K562 (cell line): ENCODE results near the gene SDR39U1. TPM values are rescaled to one million over a fixed set of nuclear protein-coding genes. Genes with fewer than 3 reads are reported as not detected.

Source experiments
- ARID4B ChIP-seq: sonication (generic); formaldehyde crosslinking; IDR thresholded peaks from 2 replicates; pipeline ENCODE4 v1.8.0; 2022; ENCODE audit warnings: mild to moderate bottlenecking, missing genetic modification reagents
- BMI1 ChIP-seq: fragments of 150-350 bp; IDR thresholded peaks from 2 replicates; pipeline ENCODE4 v1.6.1; 2014; ENCODE audit warnings: low read length
- CC2D1A ChIP-seq: fragments of 450-650 bp; IDR thresholded peaks from 2 replicates; pipeline ENCODE4 v1.6.1; 2017; ENCODE audit warnings: mild to moderate bottlenecking
- CTBP1 ChIP-seq: fragments of 450-650 bp; IDR thresholded peaks from 2 replicates; pipeline ENCODE4 v1.6.1; 2016; ENCODE audit warnings: borderline replicate concordance
- ELF1 ChIP-seq: fragments of 200-800 bp; sonication (Bioruptor generic); IDR thresholded peaks from 2 replicates; pipeline ENCODE4 v1.6.1; 2016; ENCODE audit warnings: missing genetic modification characterization, missing compliant biosample characterization
- JUN ChIP-seq, 2 experiments: sonication (generic) in 1 of 2; formaldehyde crosslinking in 1 of 2; IDR thresholded peaks; 2 replicates each; pipeline versions ENCODE4 v1.6.1 to v1.8.0; 2012 to 2022; ENCODE audit warnings: borderline replicate concordance in 2 of 2, mild to moderate bottlenecking in 2 of 2, improper control_type of control experiment in 1 of 2, low read depth in 1 of 2, low read length in 1 of 2, missing genetic modification reagents in 1 of 2
- MCM5 ChIP-seq: fragments of 450-650 bp; IDR thresholded peaks from 2 replicates; pipeline ENCODE4 v1.6.1; 2016; ENCODE audit warnings: low read depth
- MECOM ChIP-seq: fragments of 250-450 bp; sonication (Bioruptor Pico); IDR thresholded peaks from 2 replicates; pipeline ENCODE4 v1.8.0; 2022; ENCODE audit warnings: inconsistent platforms
- MTA3 ChIP-seq: fragments of 450-650 bp; formaldehyde crosslinking; IDR thresholded peaks from 2 replicates; pipeline ENCODE4 v1.6.1; 2017; ENCODE audit warnings: mild to moderate bottlenecking, borderline replicate concordance
- NR2C1 ChIP-seq, 2 experiments: fragments of 450-650 bp; IDR thresholded peaks; 2 replicates each; pipeline ENCODE4 v1.6.1; 2017; ENCODE audit warnings: mild to moderate bottlenecking in 2 of 2, antibody characterized with exemption in 1 of 2, inconsistent platforms in 1 of 2, missing compliant biosample characterization in 1 of 2, missing genetic modification characterization in 1 of 2
- OTX1 ChIP-seq: fragments of 450-650 bp; formaldehyde crosslinking; IDR thresholded peaks from 2 replicates; pipeline ENCODE4 v1.4.0; 2022; ENCODE audit warnings: mild to moderate bottlenecking
- POLR2AphosphoS2 ChIP-seq: IDR thresholded peaks from 2 replicates; pipeline ENCODE4 v1.6.1; 2012; ENCODE audit warnings: low read length, improper control_type of control experiment
- POLR2AphosphoS5 ChIP-seq: IDR thresholded peaks from 2 replicates; pipeline ENCODE4 v1.6.1; 2011; ENCODE audit warnings: mild to moderate bottlenecking, low read depth, low read length, moderate library complexity; ENCODE audit not compliant: control insufficient read depth, insufficient read depth
- RNF219 ChIP-seq: fragments of 250-450 bp; sonication (Bioruptor Pico); IDR thresholded peaks from 2 replicates; pipeline ENCODE4 v1.5.0; 2022; ENCODE audit warnings: mild to moderate bottlenecking
- SMARCC2 ChIP-seq: fragments of 450-650 bp; IDR thresholded peaks from 2 replicates; pipeline ENCODE4 v1.6.1; 2017; ENCODE audit warnings: antibody characterized with exemption, moderate library complexity, mild to moderate bottlenecking, low read depth
- TEAD4 ChIP-seq, 2 experiments: sonication (generic) in 1 of 2; formaldehyde crosslinking in 1 of 2; IDR thresholded peaks; 2 replicates each; pipeline versions ENCODE4 v1.6.1 to v1.8.0; 2012 to 2022; ENCODE audit warnings: borderline replicate concordance in 1 of 2, inconsistent platforms in 1 of 2, low read length in 1 of 2, mild to moderate bottlenecking in 1 of 2, missing genetic modification reagents in 1 of 2
- ZC3H11A ChIP-seq: IDR thresholded peaks from 2 replicates; pipeline ENCODE4 v1.6.1; 2012; ENCODE audit warnings: low read depth, low read length, improper control_type of control experiment
- ZNF354B ChIP-seq: fragments of 250-450 bp; sonication (Bioruptor Pico); IDR thresholded peaks from 2 replicates; pipeline ENCODE4 v1.4.0; 2020
- ZNF445 ChIP-seq: fragments of 250-450 bp; sonication (Bioruptor Pico); IDR thresholded peaks from 2 replicates; pipeline ENCODE4 v1.4.0; 2020; ENCODE audit warnings: low read depth, mild to moderate bottlenecking, moderate library complexity
- polyA plus RNA-seq, 8 experiments: library from polyadenylated mRNA; depleted of rRNA in 4 of 8; stranded (reverse) in 5 of 8; unstranded in 3 of 8; fragments of >200 nt; fragmentation: Nextera tagmentation in 2 of 8; fragmentation: Illumina TruSeq in 1 of 8; extraction: Ambion mirVana in 2 of 8; extraction: Trizol in 1 of 8; gene quantifications; 2 replicates each; pipeline versions ENCODE4 v1.2.1 to v1.2.3, GENCODE V29; 2011 to 2014; ENCODE audit warnings: inconsistent platforms in 1 of 8, missing spikeins in 1 of 8
- total RNA-seq, 7 experiments: library from RNA; depleted of rRNA in 6 of 7; stranded (reverse); fragments of >200 nt in 6 of 7; fragmentation: Illumina TruSeq in 2 of 7; extraction: Trizol in 2 of 7; gene quantifications; 2 replicates each; pipeline versions ENCODE4 v1.2.1 to v1.2.3, GENCODE V29; 2011 to 2021; ENCODE audit warnings: low replicate concordance in 1 of 7
- TF ChIP-seq, protein P1 (sequence below): fragments of 450-650 bp; conservative IDR thresholded peaks from 2 replicates; pipeline ENCODE4 v1.6.1; 2016; ENCODE audit warnings: missing genetic modification characterization, low read depth, mild to moderate bottlenecking, missing compliant biosample characterization, moderate library complexity

SDR39U1 gene
- total and polyA plus RNA-seq, 9 of the 15 experiments (the other 6 are each of a cell fraction or from before 2014, with no cell fraction given) = 10.4 to 56.1 (median 19.8) TPM

- TF ChIP-seq POLR2AphosphoS2 (no peak), CC2D1A (no peak), MCM5 (no peak), SMARCC2 (no peak), ELF1 (tag) (peak; percentile 56; the same call in 1 of the 2 replicates), ZNF445 (no peak), ZC3H11A (no peak), MTA3 (0 out of 2 replicates have a peak, but pooled peaks have one; percentile 46), BMI1 (no peak), ARID4B (CRISPR knock-in tag) (peak; percentile 60; the same call in 1 of the 2 replicates), MECOM (CRISPR knock-in tag) (no peak), POLR2AphosphoS5 (peak; percentile 69; the same call in 1 of the 2 replicates), ZNF354B (CRISPR knock-in tag) (no peak), JUN (IDR thresholded peaks at IDR 0.05; ENCODE audit: borderline replicate concordance, low read depth, low read length) (no peak), JUN (CRISPR knock-in tag; IDR thresholded peaks at IDR 0.05; ENCODE audit: borderline replicate concordance) (no peak), OTX1 (CRISPR knock-in tag) (no peak), TEAD4 (IDR thresholded peaks at IDR 0.05; ENCODE audit: low read length) (no peak), TEAD4 (CRISPR knock-in tag; IDR thresholded peaks at IDR 0.05; ENCODE audit: borderline replicate concordance) (no peak), NR2C1 (IDR thresholded peaks at IDR 0.05) (no peak), NR2C1 (tag; IDR thresholded peaks at IDR 0.05) (no peak), RNF219 (CRISPR knock-in tag) (no peak), CTBP1 (peak; percentile 17; the same call in 1 of the 2 replicates)
- TF ChIP-seq, protein P1, sequence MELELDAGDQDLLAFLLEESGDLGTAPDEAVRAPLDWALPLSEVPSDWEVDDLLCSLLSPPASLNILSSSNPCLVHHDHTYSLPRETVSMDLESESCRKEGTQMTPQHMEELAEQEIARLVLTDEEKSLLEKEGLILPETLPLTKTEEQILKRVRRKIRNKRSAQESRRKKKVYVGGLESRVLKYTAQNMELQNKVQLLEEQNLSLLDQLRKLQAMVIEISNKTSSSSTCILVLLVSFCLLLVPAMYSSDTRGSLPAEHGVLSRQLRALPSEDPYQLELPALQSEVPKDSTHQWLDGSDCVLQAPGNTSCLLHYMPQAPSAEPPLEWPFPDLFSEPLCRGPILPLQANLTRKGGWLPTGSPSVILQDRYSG = no peak
Observed at GRCh38 chr14:24429395-24430142, 13.0 kb downstream of the SDR39U1 start, which contains the start of the genes CBLN3 and KHNYN (continued).
